ENCODE data around the gene TMPRSS5.
"Not testable (repeated sequence)": the region's sequence is repeated elsewhere in the genome, so short reads cannot be mapped to it uniquely, and the experiment has no call there.

Gene TMPRSS5

GRCh38 chr11:113710989-113711388, 4.9 kb upstream of the TMPRSS5 start:
- Histone ChIP-seq H3K9ac (ENCODE audit: insufficient read length) (no peak overlapping the region), H3K36me3 (ENCODE audit: insufficient read depth, low read length) (no peaks in the 10 kb centered on the region; the same call in 1 of the 2 replicates), H3K4me3 (no peak overlapping the region), H3K9me3 (ENCODE audit: low read depth, low read length) (no peaks in the 10 kb centered on the region), H3K27ac (no peak overlapping the region)
- no peak for DNase-seq (ENCODE audit: low read depth, low spot score)
- TF ChIP-seq FOXP2 (optimal IDR thresholded peaks at IDR 0.05; ENCODE audit: control extremely low read depth, extremely low read length, insufficient read depth) (no peak), EZH2 (IDR thresholded peaks at IDR 0.05) (no peak), POLR2AphosphoS5 (IDR thresholded peaks at IDR 0.05; ENCODE audit: borderline replicate concordance, low read depth, low read length) (no peak)

GRCh38 chr11:113703551-113703950, 2.6 kb downstream of the TMPRSS5 start:
- not testable (repeated sequence) for H3K9me3 ChIP-seq (ENCODE audit: low read depth, low read length); H3K9ac ChIP-seq (ENCODE audit: insufficient read length); H3K27ac ChIP-seq; DNase-seq (ENCODE audit: low read depth, low spot score); H3K36me3 ChIP-seq (ENCODE audit: insufficient read depth, low read length); H3K4me3 ChIP-seq

GRCh38 chr11:113701491-113701890, 4.6 kb downstream of the TMPRSS5 start:
- Histone ChIP-seq H3K9ac (ENCODE audit: insufficient read length) (no peak overlapping the region), H3K27ac (no peak overlapping the region), H3K9me3 (ENCODE audit: low read depth, low read length) (no peaks in the 10 kb centered on the region), H3K36me3 (ENCODE audit: insufficient read depth, low read length) (no peaks in the 10 kb centered on the region), H3K4me3 (no peak overlapping the region)
- no peak for TF ChIP-seq POLR2AphosphoS5 (IDR thresholded peaks at IDR 0.05; ENCODE audit: borderline replicate concordance, low read depth, low read length)
- no peak for TF ChIP-seq EZH2 (IDR thresholded peaks at IDR 0.05)
- no peak for TF ChIP-seq FOXP2 (optimal IDR thresholded peaks at IDR 0.05; ENCODE audit: control extremely low read depth, extremely low read length, insufficient read depth)
- no peak for DNase-seq (ENCODE audit: low read depth, low spot score)

GRCh38 chr11:113698515-113698914, 7.6 kb downstream of the TMPRSS5 start:
- Histone ChIP-seq H3K9me3 (ENCODE audit: low read depth, low read length) (no peaks in the 10 kb centered on the region), H3K9ac (ENCODE audit: insufficient read length) (no peak overlapping the region), H3K4me3 (no peak overlapping the region), H3K36me3 (ENCODE audit: insufficient read depth, low read length) (no peaks in the 10 kb centered on the region), H3K27ac (no peak overlapping the region)
- no peak for DNase-seq (ENCODE audit: low read depth, low spot score)
- TF ChIP-seq EZH2 (IDR thresholded peaks at IDR 0.05) (no peak), FOXP2 (optimal IDR thresholded peaks at IDR 0.05; ENCODE audit: control extremely low read depth, extremely low read length, insufficient read depth) (no peak), POLR2AphosphoS5 (IDR thresholded peaks at IDR 0.05; ENCODE audit: borderline replicate concordance, low read depth, low read length) (no peak)

GRCh38 chr11:113697756-113698407, 8.2 kb downstream of the TMPRSS5 start:
- Histone ChIP-seq H3K9ac (ENCODE audit: insufficient read length) (no peak overlapping the region), H3K27ac (no peak overlapping the region), H3K9me3 (ENCODE audit: low read depth, low read length) (no peaks in the 10 kb centered on the region), H3K36me3 (ENCODE audit: insufficient read depth, low read length) (no peaks in the 10 kb centered on the region), H3K4me3 (no peak overlapping the region)
- DNase-seq (ENCODE audit: low read depth, low spot score) = no peak
- no peak for TF ChIP-seq EZH2 (IDR thresholded peaks at IDR 0.05)
- TF ChIP-seq POLR2AphosphoS5 (IDR thresholded peaks at IDR 0.05; ENCODE audit: borderline replicate concordance, low read depth, low read length) = no peak
- TF ChIP-seq FOXP2 (optimal IDR thresholded peaks at IDR 0.05; ENCODE audit: control extremely low read depth, extremely low read length, insufficient read depth) = no peak

- Histone ChIP-seq H3K36me3 (ENCODE audit: insufficient read depth, low read length) (no peaks in the 10 kb centered on the region), H3K27ac (no peak overlapping the region), H3K9ac (ENCODE audit: insufficient read length) (no peak overlapping the region), H3K4me3 (no peak overlapping the region), H3K9me3 (ENCODE audit: low read depth, low read length) (no peaks in the 10 kb centered on the region)
- no peak for TF ChIP-seq POLR2AphosphoS5 (IDR thresholded peaks at IDR 0.05; ENCODE audit: borderline replicate concordance, low read depth, low read length)
- no peak for TF ChIP-seq EZH2 (IDR thresholded peaks at IDR 0.05)
- TF ChIP-seq FOXP2 (optimal IDR thresholded peaks at IDR 0.05; ENCODE audit: control extremely low read depth, extremely low read length, insufficient read depth) = no peak
- no peak for DNase-seq (ENCODE audit: low read depth, low spot score)
These were observed 9.0 kb downstream of the TMPRSS5 start for GRCh38 chr11:113697111-113697510.

GRCh38 chr11:113695207-113695606, 10.9 kb downstream of the TMPRSS5 start:
- DNase-seq (ENCODE audit: low read depth, low spot score) = no peak
- Histone ChIP-seq H3K9me3 (ENCODE audit: low read depth, low read length) (no peaks in the 10 kb centered on the region), H3K36me3 (ENCODE audit: insufficient read depth, low read length) (no peaks in the 10 kb centered on the region), H3K27ac (no peak overlapping the region), H3K9ac (ENCODE audit: insufficient read length) (no peak overlapping the region), H3K4me3 (no peak overlapping the region)
- TF ChIP-seq FOXP2 (optimal IDR thresholded peaks at IDR 0.05; ENCODE audit: control extremely low read depth, extremely low read length, insufficient read depth) = no peak
- TF ChIP-seq POLR2AphosphoS5 (IDR thresholded peaks at IDR 0.05; ENCODE audit: borderline replicate concordance, low read depth, low read length) = no peak
- no peak for TF ChIP-seq EZH2 (IDR thresholded peaks at IDR 0.05)

- Histone ChIP-seq H3K4me3 (no peak overlapping the region), H3K9me3 (ENCODE audit: low read depth, low read length) (no peaks in the 10 kb centered on the region), H3K36me3 (ENCODE audit: insufficient read depth, low read length) (no peaks in the 10 kb centered on the region), H3K9ac (ENCODE audit: insufficient read length) (no peak overlapping the region), H3K27ac (no peak overlapping the region)
- DNase-seq (ENCODE audit: low read depth, low spot score) = no peak
- TF ChIP-seq EZH2 (IDR thresholded peaks at IDR 0.05) (no peak), POLR2AphosphoS5 (IDR thresholded peaks at IDR 0.05; ENCODE audit: borderline replicate concordance, low read depth, low read length) (no peak), FOXP2 (optimal IDR thresholded peaks at IDR 0.05; ENCODE audit: control extremely low read depth, extremely low read length, insufficient read depth) (no peak)
These were observed 11.7 kb downstream of the TMPRSS5 start for GRCh38 chr11:113694390-113694789.

- no peak for DNase-seq (ENCODE audit: low read depth, low spot score)
- H3K9ac ChIP-seq (ENCODE audit: insufficient read length) = no peak overlapping the region
- no peak overlapping the region for H3K27ac ChIP-seq
- no peak overlapping the region for H3K4me3 ChIP-seq
- H3K9me3 ChIP-seq (ENCODE audit: low read depth, low read length) = no peaks in the 10 kb centered on the region
- H3K36me3 ChIP-seq (ENCODE audit: insufficient read depth, low read length) = no peaks in the 10 kb centered on the region
- TF ChIP-seq POLR2AphosphoS5 (IDR thresholded peaks at IDR 0.05; ENCODE audit: borderline replicate concordance, low read depth, low read length) = no peak
- no peak for TF ChIP-seq EZH2 (IDR thresholded peaks at IDR 0.05)
- TF ChIP-seq FOXP2 (optimal IDR thresholded peaks at IDR 0.05; ENCODE audit: control extremely low read depth, extremely low read length, insufficient read depth) = no peak
These were observed 13.1 kb downstream of the TMPRSS5 start for GRCh38 chr11:113693030-113693429.

Data from SK-N-MC (cell line).